Uterus (tissue), 4 donors: ENCODE results near the gene LRRC59. TPM values are rescaled to one million over a fixed set of nuclear protein-coding genes. Genes with fewer than 3 reads are reported as not detected.

Experiments
- DNase-seq, 2 donors: peaks; one replicate each; pipeline ENCODE4 v3.0.0-alpha.2; 2019 to 2020
- H3K27ac ChIP-seq, 2 donors: fragments of 200-600 bp; sonication (generic); 1 replicate in 1 of 2; 2 replicates in 1 of 2; pipeline ENCODE4 v1.5.1; 2016 to 2018
- H3K27me3 ChIP-seq, 2 donors: fragments of 200-600 bp; sonication (generic); one replicate each; pipeline ENCODE4 v1.5.1; 2018 to 2019; ENCODE audit warnings: control low read depth in 1 of 2
- H3K36me3 ChIP-seq, 2 donors: fragments of 200-600 bp; sonication (generic); one replicate each; pipeline ENCODE4 v1.5.1; 2019; ENCODE audit warnings: control low read depth in 1 of 2
- H3K4me1 ChIP-seq, 2 donors: fragments of 200-600 bp; sonication (generic); one replicate each; pipeline ENCODE4 v1.5.1; 2018 to 2019; ENCODE audit warnings: control low read depth in 1 of 2
- H3K4me3 ChIP-seq, 2 donors: fragments of 200-600 bp; sonication (generic); 1 replicate in 1 of 2; 2 replicates in 1 of 2; pipeline ENCODE4 v1.5.1; 2018 to 2019; ENCODE audit warnings: mild to moderate bottlenecking in 1 of 2
- H3K9me3 ChIP-seq, 2 donors: fragments of 200-600 bp; sonication (generic); one replicate each; pipeline ENCODE4 v1.5.1; 2019; ENCODE audit warnings: control low read depth in 1 of 2
- POLR2A ChIP-seq, 2 donors: fragments of 450-650 bp; IDR thresholded peaks; one replicate each; pipeline ENCODE4 v1.6.1; 2016; ENCODE audit warnings: antibody characterized with exemption in 2 of 2, mild to moderate bottlenecking in 1 of 2, moderate library complexity in 1 of 2
- intact Hi-C: fragments of 100-400 bp; cut with DNase I; formaldehyde crosslinking; loops from one replicate; pipeline ENCODE4 v1.15.1; 2023; ENCODE audit warnings: low total_unique reads
- total RNA-seq, 4 donors: library from RNA; depleted of rRNA in 3 of 4; stranded (reverse); fragments of >200 nt in 3 of 4; gene quantifications; one replicate each; pipeline versions ENCODE4 v1.1.0 to v1.2.4, GENCODE V29; 2014 to 2023
- TF ChIP-seq, protein P1 (sequence below), 4 experiments: fragments of 200-600 bp in 2 of 4; fragments of 450-650 bp in 2 of 4; sonication (generic) in 2 of 4; IDR thresholded peaks; one replicate each; pipeline ENCODE4 v1.5.1; 2016 to 2019; ENCODE audit warnings: antibody characterized with exemption in 4 of 4, mild to moderate bottlenecking in 2 of 4, moderate library complexity in 1 of 4
- donor health status: DM: yes; HTN: yes; CAD: no.

LRRC59 gene
- total RNA-seq, 4 donors from 2014 or later = 24.1 to 62.4 (median 47.1) TPM

DNA sequence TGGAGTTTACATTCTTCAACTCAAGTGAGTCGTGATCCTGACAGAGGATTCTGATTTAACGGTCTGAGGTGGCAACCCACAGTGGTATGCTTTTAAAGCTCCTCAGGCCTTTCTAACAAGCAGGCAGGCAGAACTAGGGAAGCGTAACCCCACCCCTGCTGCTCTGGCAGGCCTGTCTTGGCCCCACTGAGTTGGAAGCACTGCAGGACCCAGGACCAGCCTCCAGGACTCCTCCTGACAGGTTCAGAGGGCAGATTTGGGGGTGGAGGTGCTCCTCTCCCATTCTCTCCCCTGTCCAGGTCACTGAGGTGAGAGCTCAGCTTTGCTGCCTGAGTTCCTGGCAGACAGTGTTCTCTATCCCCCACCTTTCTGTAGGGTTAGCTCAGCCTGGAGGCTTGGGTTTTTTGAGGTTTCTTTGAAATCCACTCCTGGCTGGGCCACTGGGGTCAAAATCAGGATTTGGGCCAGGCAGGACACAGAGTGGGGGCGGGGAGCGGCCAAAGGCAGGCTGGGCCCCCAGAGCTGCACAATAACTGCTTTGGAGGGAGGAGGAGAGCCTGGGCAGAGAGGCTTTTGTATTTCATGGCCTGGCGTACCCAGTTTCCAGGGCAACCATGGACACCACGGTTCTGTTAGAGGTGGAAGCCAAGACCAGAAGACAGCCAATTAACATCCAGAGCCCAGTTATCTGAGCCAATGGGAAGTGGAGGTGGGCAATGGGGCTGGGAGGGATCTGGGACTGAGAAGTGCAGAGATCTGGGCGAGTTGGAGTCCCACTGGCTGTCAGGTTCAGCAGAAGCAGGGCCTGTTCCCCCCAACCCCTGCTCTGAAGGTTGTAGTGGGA is 33.9 kb downstream of the LRRC59 start:
- intact Hi-C loops = no loop called here
- H3K27ac ChIP-seq = no peak overlapping the region
- no peaks in the 10 kb centered on the region for H3K27me3 ChIP-seq
- no peaks in the 10 kb centered on the region for H3K9me3 ChIP-seq
- no peak overlapping the region for H3K4me3 ChIP-seq
- TF ChIP-seq POLR2A (IDR thresholded peaks at IDR 0.05) = no peak
- TF ChIP-seq, protein P1, sequence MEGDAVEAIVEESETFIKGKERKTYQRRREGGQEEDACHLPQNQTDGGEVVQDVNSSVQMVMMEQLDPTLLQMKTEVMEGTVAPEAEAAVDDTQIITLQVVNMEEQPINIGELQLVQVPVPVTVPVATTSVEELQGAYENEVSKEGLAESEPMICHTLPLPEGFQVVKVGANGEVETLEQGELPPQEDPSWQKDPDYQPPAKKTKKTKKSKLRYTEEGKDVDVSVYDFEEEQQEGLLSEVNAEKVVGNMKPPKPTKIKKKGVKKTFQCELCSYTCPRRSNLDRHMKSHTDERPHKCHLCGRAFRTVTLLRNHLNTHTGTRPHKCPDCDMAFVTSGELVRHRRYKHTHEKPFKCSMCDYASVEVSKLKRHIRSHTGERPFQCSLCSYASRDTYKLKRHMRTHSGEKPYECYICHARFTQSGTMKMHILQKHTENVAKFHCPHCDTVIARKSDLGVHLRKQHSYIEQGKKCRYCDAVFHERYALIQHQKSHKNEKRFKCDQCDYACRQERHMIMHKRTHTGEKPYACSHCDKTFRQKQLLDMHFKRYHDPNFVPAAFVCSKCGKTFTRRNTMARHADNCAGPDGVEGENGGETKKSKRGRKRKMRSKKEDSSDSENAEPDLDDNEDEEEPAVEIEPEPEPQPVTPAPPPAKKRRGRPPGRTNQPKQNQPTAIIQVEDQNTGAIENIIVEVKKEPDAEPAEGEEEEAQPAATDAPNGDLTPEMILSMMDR (IDR thresholded peaks at IDR 0.05) = no peak
- no peaks in the 10 kb centered on the region for H3K36me3 ChIP-seq
- H3K4me1 ChIP-seq = peaks cover 0 to 5% of the 10 kb centered on the region in 2 donors
- DNase-seq = no peak

DNA sequence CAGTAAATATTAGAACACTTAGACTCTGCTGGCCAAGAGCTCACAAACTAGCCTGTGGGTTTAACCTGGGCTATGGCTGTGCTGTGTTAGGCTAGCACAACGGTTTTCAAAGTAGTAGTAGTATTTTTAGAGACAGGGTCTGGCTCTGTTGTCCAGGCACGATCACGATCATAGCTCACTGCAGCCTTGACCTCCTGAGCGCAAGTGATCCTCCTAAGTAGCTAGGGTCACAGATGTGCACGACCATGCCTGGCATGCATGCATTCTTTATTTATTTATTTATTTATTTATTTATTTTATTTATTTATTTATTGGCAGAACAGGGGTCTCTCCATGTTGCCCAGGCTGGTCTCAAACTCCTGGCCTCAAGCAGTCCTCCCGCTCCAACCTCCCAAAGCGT is 34.7 kb downstream of the LRRC59 start:
- no peaks in the 10 kb centered on the region for H3K36me3 ChIP-seq
- H3K27ac ChIP-seq = no peak overlapping the region
- no peaks in the 10 kb centered on the region for H3K9me3 ChIP-seq
- H3K4me1 ChIP-seq = peaks cover 0 to 5% of the 10 kb centered on the region in 2 donors
- no peak for DNase-seq
- TF ChIP-seq POLR2A (IDR thresholded peaks at IDR 0.05) = no peak
- TF ChIP-seq, protein P1 (IDR thresholded peaks at IDR 0.05) = no peak
- no peaks in the 10 kb centered on the region for H3K27me3 ChIP-seq
- H3K4me3 ChIP-seq = no peak overlapping the region
- intact Hi-C loops = no loop called here

DNA sequence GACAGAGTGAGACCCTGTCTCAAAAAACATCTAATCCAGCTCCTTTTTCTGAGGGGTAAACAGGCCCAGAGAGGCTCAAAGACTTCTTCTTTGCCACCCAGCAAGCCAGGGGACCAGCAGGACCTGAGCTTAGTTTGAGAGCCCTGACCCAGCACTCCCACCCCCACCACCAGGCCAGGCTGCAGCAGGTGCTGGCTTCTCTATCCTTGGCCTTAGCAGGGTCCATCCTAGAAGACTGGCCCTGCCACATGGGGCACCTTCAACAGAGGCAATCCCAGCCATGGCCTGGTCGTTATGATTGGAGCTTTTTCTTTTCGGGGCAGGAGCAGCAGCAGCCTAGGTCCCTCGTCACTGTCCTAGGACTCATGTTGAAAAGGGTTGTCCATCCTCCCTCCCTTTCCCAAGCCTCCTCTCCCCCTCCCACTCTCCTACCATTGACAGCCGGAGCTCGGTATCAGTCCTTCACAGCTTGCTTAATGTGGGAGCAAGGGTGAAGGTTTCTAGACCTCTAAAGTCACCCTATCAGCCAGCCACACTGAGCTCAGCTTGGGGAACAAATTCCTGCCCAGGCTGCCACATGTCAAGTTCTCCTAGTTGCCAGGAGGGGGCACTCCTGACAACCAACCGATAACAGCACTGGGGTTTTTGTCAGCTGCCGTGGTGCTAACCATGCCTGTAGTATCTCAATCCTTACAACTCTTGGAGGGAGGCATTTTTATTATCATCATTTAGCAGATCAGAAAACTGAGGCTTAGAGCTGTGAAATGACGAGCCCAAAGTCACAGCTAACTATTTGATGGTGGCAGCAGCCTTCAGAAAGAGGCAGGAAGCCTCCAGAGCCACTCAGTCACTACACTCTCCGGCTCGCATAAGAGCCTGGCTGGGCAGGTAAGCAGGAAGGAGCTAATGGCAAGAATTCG is 35.5 kb downstream of the LRRC59 start:
- Histone ChIP-seq H3K4me3 (no peak overlapping the region), H3K36me3 (no peaks in the 10 kb centered on the region), H3K27ac (peak overlapping the region in 1 of 2 donors; percentile 18), H3K4me1 (peaks cover 0 to 5% of the 10 kb centered on the region in 2 donors), H3K9me3 (no peaks in the 10 kb centered on the region), H3K27me3 (no peaks in the 10 kb centered on the region)
- DNase-seq = no peak
- intact Hi-C loops = no loop called here
- TF ChIP-seq, protein P1 (IDR thresholded peaks at IDR 0.05) = peak; percentile 32 to 60 (median 56)
- TF ChIP-seq POLR2A (IDR thresholded peaks at IDR 0.05) = no peak

DNA sequence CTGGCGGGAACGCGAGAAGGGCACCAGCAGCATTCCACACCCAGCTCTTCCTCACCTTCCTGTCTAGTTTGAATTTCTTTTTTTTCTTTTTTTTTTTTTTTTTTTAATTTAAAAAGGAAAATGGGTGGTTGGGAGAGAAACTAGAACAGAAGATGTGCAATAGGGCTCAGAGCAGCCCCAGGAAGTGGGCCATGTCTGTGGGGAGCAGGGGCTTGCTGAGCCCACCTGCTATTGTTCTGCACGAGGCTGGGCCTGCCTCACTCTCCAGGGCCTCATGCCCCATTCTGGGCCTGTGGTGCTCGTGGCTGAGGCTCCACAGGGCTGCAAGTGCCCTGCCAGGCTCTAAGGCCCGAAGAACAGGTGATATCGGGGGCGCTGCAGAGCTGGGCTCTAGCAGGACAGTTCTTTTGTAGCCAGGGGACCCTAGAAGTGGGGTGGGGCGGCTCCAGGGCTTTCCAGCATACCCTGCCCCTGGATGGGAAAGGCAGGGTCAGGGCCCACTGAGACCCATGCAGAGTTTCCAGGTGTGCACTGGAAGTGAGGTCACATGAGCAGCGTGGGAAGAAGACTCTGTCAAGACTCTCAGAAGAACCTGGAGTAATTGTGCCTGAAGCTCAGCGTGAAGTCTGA is 36.7 kb downstream of the LRRC59 start:
- Histone ChIP-seq H3K27me3 (no peaks in the 10 kb centered on the region), H3K9me3 (no peaks in the 10 kb centered on the region), H3K4me1 (peaks cover 0 to 5% of the 10 kb centered on the region in 2 donors), H3K27ac (no peak overlapping the region), H3K4me3 (no peak overlapping the region), H3K36me3 (no peaks in the 10 kb centered on the region)
- DNase-seq = no peak
- no peak for TF ChIP-seq POLR2A (IDR thresholded peaks at IDR 0.05)
- TF ChIP-seq, protein P1 (IDR thresholded peaks at IDR 0.05) = no peak
- intact Hi-C loops = no loop called here
